GM19438 (cell line): Measurements from ENCODE around the gene TENM4.
"Not testable (repeated sequence)": the region's sequence is repeated elsewhere in the genome, so short reads cannot be mapped to it uniquely, and the experiment has no call there.

Source experiments
- ATAC-seq: cut with Tn5 transposase; IDR thresholded peaks from one replicate; pipeline ENCODE4 v1.9.1; 2021; ENCODE audit warnings: low read depth; ENCODE audit not compliant: unreplicated experiment

Gene TENM4

GRCh38 chr11:79007771-79008402 is 432.9 kb downstream of the TENM4 start:
- no peak for ATAC-seq

- no peak for ATAC-seq
Observed at GRCh38 chr11:79006854-79007253, 434.0 kb downstream of the TENM4 start.

GRCh38 chr11:78996007-78996406 is 444.8 kb downstream of the TENM4 start:
- ATAC-seq: no peak

- ATAC-seq: no peak
Observed at GRCh38 chr11:78995171-78995570, 445.7 kb downstream of the TENM4 start.

- ATAC-seq: no peak
Observed at GRCh38 chr11:78993802-78994430, 446.9 kb downstream of the TENM4 start.

- ATAC-seq: no peak
Observed at GRCh38 chr11:78991681-78992080, 449.1 kb downstream of the TENM4 start.

- ATAC-seq: no peak
Observed at GRCh38 chr11:78990261-78990660, 450.6 kb downstream of the TENM4 start.

- no peak for ATAC-seq
Observed at GRCh38 chr11:78987748-78988147, 453.1 kb downstream of the TENM4 start.

GRCh38 chr11:78986305-78986704 is 454.5 kb downstream of the TENM4 start:
- ATAC-seq: no peak

GRCh38 chr11:78985663-78986062 is 455.2 kb downstream of the TENM4 start:
- ATAC-seq: no peak

GRCh38 chr11:78982473-78982872 is 458.4 kb downstream of the TENM4 start:
- ATAC-seq: no peak

GRCh38 chr11:78981153-78981552 is 459.7 kb downstream of the TENM4 start:
- ATAC-seq: no peak

- ATAC-seq: no peak
Observed at GRCh38 chr11:78978831-78979230, 462.0 kb downstream of the TENM4 start.

- ATAC-seq: not testable (repeated sequence)
Observed at GRCh38 chr11:78977848-78978247, 463.0 kb downstream of the TENM4 start.

GRCh38 chr11:78977009-78977408 is 463.8 kb downstream of the TENM4 start:
- ATAC-seq: no peak

- no peak for ATAC-seq
Observed at GRCh38 chr11:78975081-78975480, 465.7 kb downstream of the TENM4 start.

- ATAC-seq: no peak
Observed at GRCh38 chr11:78973876-78974275, 467.0 kb downstream of the TENM4 start.

GRCh38 chr11:78972590-78972989 is 468.2 kb downstream of the TENM4 start:
- no peak for ATAC-seq

GRCh38 chr11:78972177-78972576 is 468.7 kb downstream of the TENM4 start:
- ATAC-seq: no peak

GRCh38 chr11:78967811-78968210 is 473.0 kb downstream of the TENM4 start:
- ATAC-seq: no peak

GRCh38 chr11:78965432-78965831 is 475.4 kb downstream of the TENM4 start:
- no peak for ATAC-seq

- ATAC-seq: no peak
Observed at GRCh38 chr11:78961937-78962701, 478.7 kb downstream of the TENM4 start.
